A204.1 (cell line): ENCODE measurements around the gene PLAGL1.

Experiments
- FAIRE-seq: peaks from 2 replicates; lab custom pipeline; 2012; peaks lifted over from hg19 to GRCh38; lab: Jason Lieb, UNC

PLAGL1 gene

DNA sequence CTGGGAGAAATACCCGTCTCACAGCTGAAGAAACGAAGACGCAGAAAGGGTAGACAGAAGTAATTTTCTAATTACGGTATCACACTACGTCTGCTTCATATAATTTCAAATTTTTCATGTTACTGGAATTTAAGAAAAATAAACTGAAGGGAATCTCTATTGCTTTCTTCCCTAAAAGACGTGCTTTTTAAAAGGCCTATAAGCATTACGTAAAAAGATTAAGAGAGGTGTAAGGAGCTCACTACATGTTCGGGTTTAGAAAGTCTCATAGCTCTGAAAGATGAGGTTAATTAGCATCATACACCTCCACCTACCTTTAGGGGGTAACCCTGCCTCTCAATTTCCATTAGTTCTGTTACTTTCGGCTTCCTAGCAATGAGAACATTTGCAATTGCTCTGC lies 787 bp upstream of the PLAGL1 start:
- FAIRE-seq, result no peak

DNA sequence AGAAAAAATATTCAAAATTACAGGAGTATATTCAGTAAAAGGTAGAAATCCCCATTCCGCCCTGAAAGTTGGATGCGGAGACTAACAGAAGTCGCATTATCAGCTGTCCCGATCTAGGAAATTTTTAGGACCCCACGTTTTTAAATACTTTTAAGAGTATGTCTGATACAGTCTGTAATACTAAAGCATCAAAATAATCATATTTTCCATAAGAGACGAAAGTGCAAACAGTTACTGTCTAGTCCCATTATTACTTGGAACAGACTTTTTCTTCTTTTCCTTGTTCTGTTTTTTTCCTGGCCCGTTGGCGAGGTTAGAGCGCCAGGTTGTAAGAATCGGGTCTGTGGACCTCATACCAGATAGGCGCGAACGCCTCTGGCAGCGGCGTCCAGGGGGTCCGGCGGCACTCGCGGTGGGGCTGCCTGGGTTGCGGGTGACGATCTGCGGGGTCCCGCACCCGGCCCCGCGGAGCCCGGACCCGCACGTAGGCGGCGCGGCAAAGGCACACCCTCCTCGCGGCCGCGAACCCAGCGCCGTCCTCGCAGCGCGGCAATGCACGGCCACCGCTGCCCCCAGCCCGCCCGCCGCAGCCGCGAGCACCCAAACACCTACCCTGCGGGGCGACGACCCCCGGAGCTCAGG lies 460 bp downstream of the PLAGL1 start:
- FAIRE-seq, result no peak

DNA sequence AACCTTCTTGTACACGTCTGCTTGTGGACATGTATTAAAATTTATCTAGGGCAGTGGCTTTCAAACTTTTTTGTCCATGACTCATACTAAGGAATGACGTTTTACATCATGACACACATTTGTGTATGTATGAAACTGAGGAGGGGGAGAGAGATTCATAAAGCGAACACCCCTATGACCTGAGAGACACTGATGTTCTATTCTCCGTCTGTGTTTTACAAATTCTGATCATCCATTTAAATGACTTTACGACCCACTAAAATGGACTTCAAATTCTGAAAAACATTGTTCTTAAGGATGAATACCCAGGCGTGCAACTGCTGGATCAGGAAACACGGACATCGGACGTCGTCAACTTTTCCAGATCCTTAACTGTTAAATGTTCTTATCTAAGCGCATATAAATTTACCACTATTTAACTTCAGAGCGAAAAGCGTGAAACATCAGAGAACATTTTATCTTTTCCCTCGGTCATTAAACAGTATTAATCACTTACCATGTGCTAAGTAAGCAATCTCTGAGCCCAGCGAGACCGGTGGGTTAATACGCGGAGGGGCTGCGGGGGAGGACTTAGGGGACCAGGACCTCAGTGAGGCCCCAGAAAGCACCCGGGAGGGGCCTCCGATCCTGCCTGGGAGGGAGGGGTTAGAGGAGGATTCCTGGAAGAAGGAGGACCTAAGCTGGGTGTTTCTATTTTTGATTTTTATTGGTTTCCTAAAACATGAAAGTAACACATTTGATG lies 1.2 kb downstream of the PLAGL1 start:
- no peak for FAIRE-seq

DNA sequence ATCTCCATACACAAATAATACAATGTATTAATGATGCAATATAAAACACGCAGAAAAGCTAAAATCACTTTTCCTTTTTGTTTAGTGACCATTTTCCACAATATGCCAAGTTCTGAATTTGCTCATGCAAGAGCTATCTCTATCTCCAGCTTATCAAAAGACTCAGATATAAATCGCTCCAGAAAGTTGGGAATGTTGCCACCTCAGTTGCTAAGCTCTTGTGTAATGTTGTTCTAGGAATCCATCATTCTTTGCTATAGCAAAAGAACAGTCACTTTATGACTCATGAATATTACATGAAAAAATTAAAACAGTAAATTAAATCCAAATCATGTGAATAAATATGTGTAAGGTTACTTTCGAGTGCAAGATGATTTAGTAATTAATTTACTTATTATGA lies 8.7 kb downstream of the PLAGL1 start:
- no peak for FAIRE-seq

- FAIRE-seq, result no peak
Measured at GRCh38 chr6:143998686-143999085, 9.4 kb downstream of the PLAGL1 start.

- no peak for FAIRE-seq
Measured at GRCh38 chr6:143993965-143994646, 14.0 kb downstream of the PLAGL1 start.

- no peak for FAIRE-seq
Measured at GRCh38 chr6:143992285-143992684, 15.8 kb downstream of the PLAGL1 start.

DNA sequence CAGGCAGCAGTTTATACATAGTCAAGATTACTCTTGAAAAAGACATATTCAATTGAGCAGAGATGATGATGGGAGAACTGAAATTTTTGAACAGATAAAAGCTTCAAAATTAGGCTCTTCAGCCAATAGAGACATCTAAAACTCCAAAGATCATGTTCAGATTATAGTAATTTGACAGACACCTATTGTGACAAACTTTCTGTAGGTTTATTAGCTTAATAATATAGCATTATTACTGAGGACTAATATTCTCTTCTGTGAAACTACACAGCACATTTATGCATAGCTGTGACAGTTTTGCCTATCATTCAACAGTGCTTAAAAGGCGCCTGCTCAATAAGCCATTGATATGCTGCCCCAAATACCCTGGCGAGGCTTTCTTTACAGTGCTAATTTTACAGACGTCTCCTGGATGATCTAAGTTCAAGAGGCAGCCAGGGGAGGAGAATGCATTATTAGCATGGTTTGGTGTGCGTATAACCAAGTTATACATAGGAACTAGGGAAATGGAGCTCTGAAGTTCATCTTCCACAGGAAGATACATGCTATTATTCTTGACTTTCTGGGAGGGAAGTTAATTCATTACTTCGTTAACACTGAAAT lies 21.5 kb downstream of the PLAGL1 start:
- no peak for FAIRE-seq

DNA sequence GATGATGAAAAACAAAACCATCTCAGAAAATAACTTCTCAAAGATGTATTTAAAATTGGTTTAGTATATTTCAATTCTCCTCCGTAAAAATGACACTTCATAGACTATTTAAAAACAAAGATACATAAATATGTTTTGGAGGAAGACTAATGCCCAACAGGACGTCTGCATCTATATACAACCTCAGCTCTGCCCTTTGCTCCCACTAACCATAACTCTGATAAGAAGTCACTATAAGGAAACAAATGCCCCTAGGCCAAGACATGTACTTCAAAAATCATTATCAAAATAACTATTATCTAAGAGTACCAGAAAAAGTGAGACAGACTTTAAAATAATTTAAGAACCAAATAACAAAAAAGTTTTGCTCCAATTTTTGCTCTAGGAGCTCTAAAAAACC lies 23.4 kb downstream of the PLAGL1 start:
- FAIRE-seq, result no peak

GRCh38 chr6:143982968-143983367 lies 25.1 kb downstream of the PLAGL1 start:
- no peak for FAIRE-seq

GRCh38 chr6:143980921-143981320 lies 27.1 kb downstream of the PLAGL1 start:
- no peak for FAIRE-seq

- no peak for FAIRE-seq
Measured at GRCh38 chr6:143976806-143977349, 31.2 kb downstream of the PLAGL1 start.

GRCh38 chr6:143974089-143974488 lies 34.0 kb downstream of the PLAGL1 start:
- no peak for FAIRE-seq

DNA sequence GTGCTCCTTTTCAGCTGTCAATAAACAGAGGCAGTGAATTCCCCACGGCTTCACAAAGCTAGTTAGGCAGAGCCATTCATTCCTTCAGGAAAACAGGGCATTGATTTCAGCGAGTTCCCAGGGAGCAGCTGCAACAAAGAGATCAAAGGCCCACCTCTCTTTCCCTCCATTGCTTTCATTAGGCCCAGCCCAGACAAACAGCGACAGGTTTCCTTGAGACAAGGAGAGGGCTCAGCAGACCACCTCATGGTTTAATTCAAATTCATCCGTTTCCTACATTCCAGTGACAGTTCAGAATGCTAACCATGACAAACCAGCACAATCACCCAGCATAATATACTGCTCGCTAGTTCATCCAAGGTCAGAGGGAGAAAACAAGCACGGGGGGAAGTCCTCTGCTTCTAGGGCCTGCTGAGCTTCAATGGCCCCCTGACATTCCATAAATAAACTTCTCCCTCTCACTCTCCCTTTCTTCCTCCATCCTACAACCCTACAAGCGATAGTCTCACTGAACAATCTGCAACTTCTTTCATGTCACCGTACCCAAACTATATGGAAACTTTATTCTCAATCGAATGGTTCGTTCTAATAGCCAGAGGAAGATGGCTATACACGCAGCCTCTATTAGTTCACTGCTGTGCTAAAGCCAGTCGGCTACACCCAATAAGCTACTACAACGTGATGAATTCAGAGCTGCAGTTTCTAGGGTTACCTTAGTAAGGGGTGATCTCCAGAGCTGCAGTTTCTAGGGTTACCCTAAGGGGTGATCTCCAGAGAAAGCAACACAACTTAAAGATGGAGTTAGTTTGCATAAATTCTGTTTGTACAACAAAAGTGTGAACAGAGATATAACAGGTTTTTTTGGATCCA lies 34.7 kb downstream of the PLAGL1 start:
- no peak for FAIRE-seq

DNA sequence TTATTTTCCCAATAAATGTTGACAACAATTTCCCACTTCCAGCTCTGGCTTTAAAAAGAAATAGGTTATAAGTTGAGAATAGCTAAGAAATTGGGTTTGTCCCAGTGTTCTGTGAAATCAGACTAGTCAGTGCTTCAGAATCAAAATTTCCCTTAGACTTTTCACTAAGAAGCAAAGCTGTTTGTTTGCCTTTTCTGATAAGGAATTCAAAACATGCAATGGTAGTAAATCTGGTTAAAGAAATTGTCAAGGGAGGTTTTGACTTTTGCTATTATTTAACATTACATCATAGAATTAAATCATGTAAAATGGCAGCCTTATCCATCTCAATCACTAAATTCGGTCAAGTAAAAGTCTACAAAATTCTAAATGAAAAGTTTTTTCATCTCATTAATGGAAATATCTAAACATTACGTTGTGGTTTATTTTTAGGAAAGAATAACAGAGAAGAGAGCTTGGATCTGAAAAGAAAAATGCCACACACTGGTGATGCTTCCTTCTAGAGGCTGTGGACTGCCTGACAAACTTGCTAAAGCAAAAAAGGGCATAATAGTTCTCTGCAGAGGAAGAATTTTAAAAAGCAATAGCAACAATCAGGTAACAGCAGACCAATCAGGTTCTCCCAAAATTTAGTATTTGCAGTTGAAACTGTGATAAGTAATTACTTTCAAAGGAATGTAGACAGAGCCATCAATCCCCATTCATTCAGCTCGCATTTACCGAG lies 36.4 kb downstream of the PLAGL1 start:
- no peak for FAIRE-seq

GRCh38 chr6:143970456-143971218 lies 37.4 kb downstream of the PLAGL1 start:
- no peak for FAIRE-seq

- FAIRE-seq, result no peak
Measured at GRCh38 chr6:143969077-143969476, 39.0 kb downstream of the PLAGL1 start.

- no peak for FAIRE-seq
Measured at GRCh38 chr6:143967706-143968376, 40.2 kb downstream of the PLAGL1 start.

GRCh38 chr6:143966312-143966711 lies 41.7 kb downstream of the PLAGL1 start:
- FAIRE-seq, result no peak
